HCT116 (cell line): Measurements from ENCODE around the gene CEP70.

Experiments used
- CTCF ChIP-seq, 3 experiments: fragments of 200-600 bp in 1 of 3; sonication (generic) in 1 of 3; IDR thresholded peaks in 2 of 3; conservative IDR thresholded peaks in 1 of 3; 2 replicates each; pipeline ENCODE4 v1.5.1; 2012 to 2017; ENCODE audit warnings: low read depth in 2 of 3, low read length in 2 of 3, antibody characterized with exemption in 1 of 3, borderline replicate concordance in 1 of 3, control low read depth in 1 of 3, mild to moderate bottlenecking in 1 of 3, mixed read lengths in 1 of 3, mixed run types in 1 of 3, moderate library complexity in 1 of 3; ENCODE audit not compliant: insufficient read depth in 1 of 3
- EZH2 ChIP-seq: fragments of 200-600 bp; sonication (generic); IDR thresholded peaks from 2 replicates; pipeline ENCODE4 v1.6.1; 2017; ENCODE audit warnings: antibody characterized with exemption, mixed run types
- FOSL1 ChIP-seq: IDR thresholded peaks from 2 replicates; pipeline ENCODE4 v1.6.1; 2012; ENCODE audit warnings: low read depth
- POLR2A ChIP-seq: IDR thresholded peaks from 2 replicates; pipeline ENCODE4 v1.7.0; 2011; ENCODE audit warnings: borderline replicate concordance; ENCODE audit not compliant: insufficient read depth, insufficient read length; ENCODE audit errors: extremely low read depth
- TCF7L2 ChIP-seq: IDR thresholded peaks from 2 replicates; pipeline ENCODE4 v1.7.0; 2011; ENCODE audit warnings: borderline replicate concordance, inconsistent platforms; ENCODE audit not compliant: insufficient read depth, insufficient read length; ENCODE audit errors: extremely low read depth
- YY1 ChIP-seq: IDR thresholded peaks from 2 replicates; pipeline ENCODE4 v1.6.1; 2011; ENCODE audit warnings: low read length, low read depth, moderate library complexity, mild to moderate bottlenecking; ENCODE audit not compliant: insufficient replicate concordance; ENCODE audit errors: extremely low read depth
- ZFX ChIP-seq: fragments of 450-650 bp; IDR thresholded peaks from 2 replicates; pipeline ENCODE4 v1.6.1; 2017

GRCh38 chr3:138560501-138560900 lies 33.6 kb downstream of the CEP70 start:
- TF ChIP-seq CTCF (IDR thresholded peaks at IDR 0.05 in 2 of 3, conservative IDR thresholded peaks at IDR 0.05 in 1 of 3; ENCODE audit: borderline replicate concordance in 1 of 3, insufficient read depth in 1 of 3, low read depth in 2 of 3, low read length in 2 of 3), result no peak
- TF ChIP-seq YY1, result no peak
- no peak for TF ChIP-seq POLR2A
- TF ChIP-seq ZFX, result no peak
- TF ChIP-seq TCF7L2, result no peak
- TF ChIP-seq FOSL1, result no peak
- TF ChIP-seq EZH2, result no peak
